Diencephalon (tissue), 1 donor: ENCODE measurements around the gene DUSP14. TPM values are rescaled to one million over a fixed set of nuclear protein-coding genes. Genes with fewer than 3 reads are reported as not detected.

Experiments
- total RNA-seq: library from RNA; depleted of rRNA; stranded (reverse); fragments of >200 nt; gene quantifications from one replicate; pipeline ENCODE4 v1.2.3, GENCODE V29; 2014

Gene DUSP14, protein sequence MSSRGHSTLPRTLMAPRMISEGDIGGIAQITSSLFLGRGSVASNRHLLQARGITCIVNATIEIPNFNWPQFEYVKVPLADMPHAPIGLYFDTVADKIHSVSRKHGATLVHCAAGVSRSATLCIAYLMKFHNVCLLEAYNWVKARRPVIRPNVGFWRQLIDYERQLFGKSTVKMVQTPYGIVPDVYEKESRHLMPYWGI
- 16.1 TPM for total RNA-seq

DNA sequence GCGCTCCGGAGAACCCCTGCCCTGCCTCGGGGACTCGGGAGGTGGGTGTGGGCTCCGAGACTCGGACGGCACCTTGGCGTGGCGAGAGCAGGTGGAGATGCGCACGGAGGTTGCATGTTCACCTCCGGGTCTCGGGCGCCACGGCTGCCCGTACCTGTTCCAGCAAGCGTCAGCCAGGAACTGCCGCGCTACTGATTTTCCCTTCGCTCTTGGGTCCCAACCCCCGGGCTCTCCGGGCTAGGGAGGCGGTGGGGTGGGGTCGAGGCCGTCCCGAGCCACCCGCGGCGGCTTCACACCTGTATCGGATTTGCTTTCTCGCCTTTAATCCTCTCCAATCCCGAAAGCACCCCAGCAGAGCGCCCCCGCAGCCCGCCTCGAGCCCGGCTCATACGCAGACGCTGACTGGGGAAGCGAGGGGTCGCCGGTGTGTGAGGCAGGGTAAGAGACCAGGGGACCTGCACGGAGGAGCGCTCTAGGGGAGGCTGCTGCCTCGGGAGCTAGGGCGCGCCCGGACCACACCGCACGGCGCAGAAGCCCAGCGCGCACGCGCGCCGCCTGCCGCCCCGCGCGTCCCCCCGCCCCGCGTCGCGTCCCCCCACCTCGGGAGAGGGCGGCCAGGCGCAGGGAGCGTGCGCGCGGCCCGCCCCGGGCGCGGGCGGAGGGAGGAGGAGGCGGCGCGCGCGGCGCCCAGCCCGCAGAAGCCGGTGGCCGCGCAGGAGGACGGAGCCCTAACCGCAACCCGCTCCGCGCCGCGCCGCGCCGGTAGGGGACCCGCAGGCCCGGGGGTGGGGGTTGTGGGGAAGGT, at the start of gene DUSP14:
Gene DUSP14 (plus strand): TSS at position 695 of the 805 bp plus-strand sequence. CDS start 22,382 bp downstream, outside the sequence.

Other genes with a start within 250 kb of the DUSP14 start
- gene C17orf78, start 113.9 kb upstream of the DUSP14 start, total RNA-seq = not detected
- 116 TPM for gene ACACA, start 83.1 kb upstream of the DUSP14 start, total RNA-seq
- gene TADA2A, start 83.0 kb upstream of the DUSP14 start, total RNA-seq = 41.8 TPM
- 47.7 TPM for gene SYNRG, start 119.5 kb downstream of the DUSP14 start, total RNA-seq
- gene DDX52, start 153.6 kb downstream of the DUSP14 start, total RNA-seq = 33.7 TPM